BE2C (cell line): ENCODE measurements around the gene OR1J1.

Experiments used
- DNase-seq: peaks from one replicate; pipeline ENCODE4 v3.0.0-alpha.2; 2020
- H3K27me3 ChIP-seq: fragments of 250-450 bp; sonication (Bioruptor Pico); 2 replicates; pipeline ENCODE4 v1.5.1; 2020; ENCODE audit warnings: mild to moderate bottlenecking
- H3K36me3 ChIP-seq: fragments of 250-450 bp; sonication (Bioruptor Pico); 2 replicates; pipeline ENCODE4 v1.5.1; 2020; ENCODE audit warnings: mild to moderate bottlenecking
- H3K4me1 ChIP-seq: fragments of 250-450 bp; sonication (Bioruptor Pico); 2 replicates; pipeline ENCODE4 v1.5.1; 2020
- H3K4me3 ChIP-seq: 2 replicates; pipeline ENCODE4 v1.5.1; 2011; ENCODE audit warnings: low read depth, low read length
- H3K9me3 ChIP-seq: fragments of 250-450 bp; sonication (Bioruptor Pico); 2 replicates; pipeline ENCODE4 v1.5.1; 2020
- TF ChIP-seq, protein P1 (sequence below): IDR thresholded peaks from 2 replicates; pipeline ENCODE4 v1.5.1; 2012; ENCODE audit warnings: mild to moderate bottlenecking, low read depth, low read length

Gene OR1J1

DNA sequence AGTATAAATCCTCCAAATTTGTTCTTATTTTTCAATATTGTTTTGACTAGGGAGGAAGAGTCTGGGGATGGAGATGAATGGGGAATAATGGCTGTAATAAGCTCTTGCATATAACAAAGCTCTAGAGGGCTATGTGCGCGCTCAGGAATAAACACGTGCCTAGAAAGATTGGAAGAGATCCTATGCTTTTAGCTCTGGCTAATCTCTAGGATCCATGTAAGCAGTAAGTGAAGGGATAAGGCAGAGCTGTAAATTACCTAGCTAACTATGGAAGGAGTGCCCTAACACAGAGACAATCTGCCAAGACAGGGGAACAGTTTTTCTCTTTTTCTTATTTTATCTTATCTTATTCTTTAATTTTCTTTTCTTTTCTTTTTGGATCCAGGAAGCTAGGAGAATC is 21.6 kb downstream of the OR1J1 start:
- Histone ChIP-seq H3K4me3 (no peak overlapping the region), H3K36me3 (no peaks in the 10 kb centered on the region), H3K27me3 (peaks cover 3% of the 10 kb centered on the region; the same call in 1 of the 2 replicates), H3K9me3 (no peaks in the 10 kb centered on the region), H3K4me1 (no peaks in the 10 kb centered on the region)
- no peak for DNase-seq
- TF ChIP-seq, protein P1, sequence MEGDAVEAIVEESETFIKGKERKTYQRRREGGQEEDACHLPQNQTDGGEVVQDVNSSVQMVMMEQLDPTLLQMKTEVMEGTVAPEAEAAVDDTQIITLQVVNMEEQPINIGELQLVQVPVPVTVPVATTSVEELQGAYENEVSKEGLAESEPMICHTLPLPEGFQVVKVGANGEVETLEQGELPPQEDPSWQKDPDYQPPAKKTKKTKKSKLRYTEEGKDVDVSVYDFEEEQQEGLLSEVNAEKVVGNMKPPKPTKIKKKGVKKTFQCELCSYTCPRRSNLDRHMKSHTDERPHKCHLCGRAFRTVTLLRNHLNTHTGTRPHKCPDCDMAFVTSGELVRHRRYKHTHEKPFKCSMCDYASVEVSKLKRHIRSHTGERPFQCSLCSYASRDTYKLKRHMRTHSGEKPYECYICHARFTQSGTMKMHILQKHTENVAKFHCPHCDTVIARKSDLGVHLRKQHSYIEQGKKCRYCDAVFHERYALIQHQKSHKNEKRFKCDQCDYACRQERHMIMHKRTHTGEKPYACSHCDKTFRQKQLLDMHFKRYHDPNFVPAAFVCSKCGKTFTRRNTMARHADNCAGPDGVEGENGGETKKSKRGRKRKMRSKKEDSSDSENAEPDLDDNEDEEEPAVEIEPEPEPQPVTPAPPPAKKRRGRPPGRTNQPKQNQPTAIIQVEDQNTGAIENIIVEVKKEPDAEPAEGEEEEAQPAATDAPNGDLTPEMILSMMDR = no peak

DNA sequence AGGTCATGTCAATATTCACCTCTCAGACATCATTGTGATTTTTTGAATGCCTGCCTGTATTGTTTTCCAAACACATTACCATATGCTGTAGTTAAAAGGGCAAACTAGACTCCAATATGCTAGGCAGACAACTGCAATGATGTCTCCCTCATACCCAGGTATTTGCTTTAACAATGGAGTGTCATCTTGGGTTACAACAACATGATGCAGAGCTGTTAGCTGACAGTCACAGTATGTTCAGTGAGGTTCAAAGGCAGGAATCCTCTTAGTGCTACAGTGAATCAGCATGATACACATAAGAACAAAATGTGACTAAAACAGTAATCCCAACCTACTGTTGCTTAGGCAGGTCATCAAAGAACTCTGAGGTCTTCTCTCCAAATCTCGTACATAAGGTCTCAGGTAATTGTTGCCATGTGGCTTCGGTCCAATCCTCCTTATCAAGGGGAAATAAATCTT is 24.0 kb downstream of the OR1J1 start:
- DNase-seq = no peak

DNA sequence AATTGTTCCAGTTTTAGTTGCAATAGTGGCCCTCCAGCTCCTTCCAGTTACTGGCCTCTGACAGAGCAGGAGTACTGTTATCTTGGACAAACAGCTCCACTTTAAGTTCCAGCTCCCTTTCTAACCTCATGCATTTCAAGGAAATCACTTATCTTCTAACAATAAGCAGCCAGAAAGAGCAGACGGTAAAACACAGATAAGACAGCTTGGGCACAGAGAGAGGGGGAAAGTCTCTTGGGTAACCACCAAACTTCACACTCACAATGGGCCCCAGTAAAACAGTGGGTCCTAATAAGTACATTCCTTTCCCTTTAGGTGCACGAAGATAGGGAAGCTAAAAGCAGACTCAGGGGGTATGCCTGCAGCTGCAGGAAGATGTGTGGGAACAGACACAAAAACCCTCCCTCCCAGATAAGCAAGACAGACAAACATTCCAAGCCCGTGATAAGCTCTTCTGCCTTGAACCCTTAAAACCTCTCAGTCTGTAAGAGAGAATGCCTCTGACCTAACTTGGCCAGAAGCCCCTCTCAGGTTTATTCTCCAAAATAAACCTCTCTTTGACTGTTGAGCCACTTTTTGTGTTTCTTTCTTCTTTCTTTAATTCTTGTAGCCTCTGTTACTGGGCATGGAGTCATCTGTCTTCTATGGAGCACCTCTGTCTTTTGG is 30.8 kb downstream of the OR1J1 start:
- H3K27me3 ChIP-seq = no peaks in the 10 kb centered on the region; the same call in 1 of the 2 replicates
- DNase-seq = no peak
- H3K36me3 ChIP-seq = no peaks in the 10 kb centered on the region
- no peaks in the 10 kb centered on the region for H3K4me1 ChIP-seq
- TF ChIP-seq, protein P1 = no peak
- no peak overlapping the region for H3K4me3 ChIP-seq
- H3K9me3 ChIP-seq = no peaks in the 10 kb centered on the region

More for the DNA sequence above, 24.0 kb downstream of the OR1J1 start:
- H3K9me3 ChIP-seq = no peaks in the 10 kb centered on the region
- H3K27me3 ChIP-seq = no peaks in the 10 kb centered on the region
- H3K4me3 ChIP-seq = no peak overlapping the region
- no peaks in the 10 kb centered on the region for H3K4me1 ChIP-seq
- TF ChIP-seq, protein P1 = no peak
- no peaks in the 10 kb centered on the region for H3K36me3 ChIP-seq

DNA sequence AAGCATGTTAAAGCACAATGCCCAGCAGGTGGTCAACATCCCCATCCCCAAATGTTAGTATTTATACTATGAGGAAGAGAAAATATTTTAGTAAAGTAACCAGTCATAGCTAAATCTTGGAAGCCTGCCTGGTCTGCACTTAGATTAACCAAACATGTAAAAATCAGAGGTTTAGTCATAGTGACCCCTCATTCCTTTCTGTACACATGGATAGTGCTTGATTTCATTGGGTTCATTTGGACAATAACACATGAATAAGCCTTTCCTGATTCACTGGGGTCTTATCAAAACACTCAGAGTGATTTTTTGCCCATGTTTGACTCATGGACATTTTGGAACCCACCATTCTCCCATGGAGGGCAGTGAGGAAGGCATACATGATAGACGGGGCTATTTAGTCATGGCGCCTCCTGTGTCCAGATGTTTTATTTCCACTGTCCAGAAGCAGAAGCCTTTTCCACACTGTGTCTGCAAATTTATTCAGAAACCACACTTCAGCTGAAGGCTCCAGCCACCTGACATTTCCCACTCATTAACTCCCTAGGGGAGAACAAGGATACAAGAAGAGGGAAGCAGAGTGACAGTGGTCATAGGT is 32.5 kb downstream of the OR1J1 start:
- Histone ChIP-seq H3K4me1 (no peaks in the 10 kb centered on the region), H3K9me3 (no peaks in the 10 kb centered on the region), H3K27me3 (peaks cover 2% of the 10 kb centered on the region), H3K4me3 (no peak overlapping the region), H3K36me3 (no peaks in the 10 kb centered on the region)
- DNase-seq = no peak
- TF ChIP-seq, protein P1 = no peak

DNA sequence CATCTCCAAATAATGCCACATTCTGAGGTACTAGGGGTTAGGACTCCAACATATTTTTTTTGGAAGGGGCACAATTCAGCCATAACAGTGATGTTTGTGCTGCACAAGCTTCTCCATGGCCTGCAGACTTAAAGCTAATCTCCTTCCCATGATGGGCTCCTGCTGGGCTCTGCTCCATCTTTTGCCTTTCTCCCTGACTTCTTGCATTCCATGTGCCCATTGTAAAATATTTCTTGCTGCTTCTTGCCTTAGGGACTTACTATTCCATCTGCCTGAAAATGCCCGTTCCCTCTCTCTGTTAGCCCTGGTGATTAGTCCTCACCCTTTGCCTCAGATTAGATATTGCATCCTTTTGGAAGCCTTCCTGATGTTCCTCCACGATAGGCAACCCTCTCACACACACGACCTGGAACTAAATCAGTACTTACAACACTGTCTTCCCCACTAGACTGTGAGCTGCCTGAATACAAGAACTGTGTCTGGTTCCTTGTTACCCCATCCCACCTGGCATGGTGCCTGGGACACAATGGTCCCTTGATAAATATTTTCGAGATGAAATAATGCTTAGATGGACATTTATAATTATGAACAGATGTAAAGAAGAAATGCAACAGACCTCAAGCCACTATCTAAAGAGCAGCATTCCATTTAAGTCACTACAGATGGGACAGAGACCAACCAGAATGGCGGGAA is 33.5 kb downstream of the OR1J1 start:
- peaks cover 2% of the 10 kb centered on the region for H3K27me3 ChIP-seq
- TF ChIP-seq, protein P1 = no peak
- no peaks in the 10 kb centered on the region for H3K9me3 ChIP-seq

More for the DNA sequence above, 33.5 kb downstream of the OR1J1 start:
- no peaks in the 10 kb centered on the region for H3K36me3 ChIP-seq
- no peak for DNase-seq
- H3K4me3 ChIP-seq = no peak overlapping the region
- no peaks in the 10 kb centered on the region for H3K4me1 ChIP-seq
